Central memory CD8-positive, alpha-beta T cell (primary cell): Measurements from ENCODE around the gene TSR1.

Source experiments
- ATAC-seq: fragments of 150-1000 bp; cut with Tn5 transposase; replicated peaks from 2 replicates; pipeline ENCODE4 v1.10.0; 2022; ENCODE audit warnings: mild to moderate bottlenecking, moderate FRiP score, moderate number of reproducible peaks; ENCODE audit not compliant: poor library complexity, severe bottlenecking; ENCODE audit errors: extremely low read depth
- DNase-seq, 2 donors: peaks; one replicate each; pipeline ENCODE4 v3.0.0; 2021; ENCODE audit warnings: low spot score in 2 of 2
- H3K27ac Mint-ChIP-seq: one replicate; pipeline ENCODE4 v1.8.0; 2022; ENCODE audit warnings: low read depth, mild to moderate bottlenecking, moderate library complexity, mixed read lengths
- H3K27me3 Mint-ChIP-seq: one replicate; pipeline ENCODE4 v1.8.0; 2022; ENCODE audit warnings: mixed read lengths
- H3K36me3 Mint-ChIP-seq: one replicate; pipeline ENCODE4 v1.8.0; 2022; ENCODE audit warnings: mild to moderate bottlenecking, moderate library complexity, mixed read lengths; ENCODE audit not compliant: insufficient read depth
- H3K4me1 Mint-ChIP-seq: one replicate; pipeline ENCODE4 v1.8.0; 2022; ENCODE audit warnings: mixed read lengths
- H3K4me3 Mint-ChIP-seq: one replicate; pipeline ENCODE4 v1.8.0; 2022; ENCODE audit warnings: mild to moderate bottlenecking, moderate library complexity, mixed read lengths
- H3K9me3 Mint-ChIP-seq: one replicate; pipeline ENCODE4 v1.8.0; 2022; ENCODE audit warnings: mixed read lengths

Gene TSR1

DNA sequence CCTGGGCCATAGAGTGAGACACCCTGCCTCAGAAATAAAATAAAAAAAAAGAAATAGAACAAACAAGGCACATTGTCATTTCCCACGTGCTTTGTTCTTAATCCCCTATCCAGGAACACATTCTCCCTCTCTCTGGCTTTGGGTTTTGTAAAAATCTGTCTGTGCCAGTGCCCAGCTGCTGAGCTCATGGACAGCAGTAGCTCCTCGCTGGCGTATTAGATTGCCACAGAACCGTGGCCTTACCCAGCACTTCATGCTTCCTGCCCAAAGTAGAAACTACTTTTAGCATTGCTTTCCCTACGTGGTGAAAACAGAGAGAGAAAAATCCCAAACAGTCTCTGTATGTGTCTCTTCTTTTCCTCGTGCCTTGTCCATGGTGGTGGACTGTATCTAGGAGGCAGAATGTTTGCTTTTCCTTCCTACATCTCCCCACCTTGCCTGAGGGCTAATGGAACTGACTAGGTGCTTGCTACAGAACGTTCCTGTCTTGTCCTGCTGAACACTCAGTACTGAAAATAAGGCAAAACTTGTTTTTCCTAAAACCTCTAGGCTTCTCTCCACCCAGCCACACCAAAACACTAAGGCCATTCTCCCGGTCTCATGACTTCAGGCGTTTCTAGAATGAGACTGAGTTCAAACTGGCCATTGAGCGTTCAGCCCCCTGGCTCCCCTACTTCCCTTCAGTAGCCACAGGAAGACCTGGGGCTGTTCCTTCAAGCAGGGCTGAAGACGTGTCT, 38.5 kb upstream of the TSR1 start:
- no peaks in the 10 kb centered on the region for H3K4me1 Mint-ChIP-seq
- no peak overlapping the region for H3K27ac Mint-ChIP-seq
- ATAC-seq (no peak), DNase-seq (no peak)
- H3K4me3 Mint-ChIP-seq, result no peak overlapping the region
- H3K27me3 Mint-ChIP-seq, result no peaks in the 10 kb centered on the region
- peaks cover 12% of the 10 kb centered on the region for H3K36me3 Mint-ChIP-seq
- H3K9me3 Mint-ChIP-seq, result no peaks in the 10 kb centered on the region

DNA sequence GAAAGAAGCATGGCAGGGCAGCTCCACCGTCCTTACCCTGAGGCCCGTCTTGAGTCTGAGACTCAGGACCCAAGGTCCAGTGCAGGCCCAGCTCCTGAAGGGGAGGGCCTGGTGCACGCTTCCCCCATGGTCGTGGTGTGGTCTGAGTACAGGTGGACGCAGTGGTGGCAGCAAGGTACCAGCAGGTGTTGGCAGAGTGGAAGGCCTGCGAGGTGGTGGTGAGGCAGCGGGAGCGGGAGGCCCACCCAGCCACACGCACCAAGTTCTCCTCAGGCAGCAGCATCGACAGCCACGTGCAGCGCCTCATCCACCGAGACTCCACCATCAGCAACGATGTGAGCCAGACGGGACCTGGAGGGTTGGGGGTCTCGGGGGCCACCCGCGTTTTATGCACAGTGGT, 36.9 kb upstream of the TSR1 start:
- H3K9me3 Mint-ChIP-seq, result no peaks in the 10 kb centered on the region
- H3K27me3 Mint-ChIP-seq, result no peaks in the 10 kb centered on the region
- ATAC-seq, result no peak
- H3K4me1 Mint-ChIP-seq, result no peaks in the 10 kb centered on the region
- no peak overlapping the region for H3K4me3 Mint-ChIP-seq
- DNase-seq, result no peak
- H3K27ac Mint-ChIP-seq, result no peak overlapping the region
- H3K36me3 Mint-ChIP-seq, result peaks cover 10% of the 10 kb centered on the region

DNA sequence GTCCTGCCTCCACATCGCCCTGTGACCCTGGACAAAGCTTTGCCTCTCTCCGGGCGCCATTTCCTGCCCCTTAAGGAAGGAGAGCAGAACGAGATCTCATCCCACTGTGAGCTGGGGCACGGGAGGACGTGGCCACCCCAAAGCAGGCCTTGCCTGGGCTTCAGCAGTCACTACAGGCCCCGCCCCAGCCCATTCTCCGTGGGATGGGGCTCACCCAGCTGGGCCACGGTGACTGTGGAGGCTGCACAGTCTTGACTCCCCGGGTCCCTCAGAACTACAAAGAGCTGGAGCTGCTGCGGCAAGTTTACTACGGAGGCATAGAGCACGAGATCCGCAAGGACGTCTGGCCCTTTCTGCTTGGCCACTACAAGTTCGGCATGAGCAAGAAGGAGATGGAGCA, 36.4 kb upstream of the TSR1 start:
- Mint-ChIP-seq H3K27ac (no peak overlapping the region), H3K9me3 (no peaks in the 10 kb centered on the region), H3K27me3 (no peaks in the 10 kb centered on the region), H3K4me3 (no peak overlapping the region), H3K4me1 (no peaks in the 10 kb centered on the region), H3K36me3 (peaks cover 9% of the 10 kb centered on the region)
- no peak for DNase-seq
- no peak for ATAC-seq

DNA sequence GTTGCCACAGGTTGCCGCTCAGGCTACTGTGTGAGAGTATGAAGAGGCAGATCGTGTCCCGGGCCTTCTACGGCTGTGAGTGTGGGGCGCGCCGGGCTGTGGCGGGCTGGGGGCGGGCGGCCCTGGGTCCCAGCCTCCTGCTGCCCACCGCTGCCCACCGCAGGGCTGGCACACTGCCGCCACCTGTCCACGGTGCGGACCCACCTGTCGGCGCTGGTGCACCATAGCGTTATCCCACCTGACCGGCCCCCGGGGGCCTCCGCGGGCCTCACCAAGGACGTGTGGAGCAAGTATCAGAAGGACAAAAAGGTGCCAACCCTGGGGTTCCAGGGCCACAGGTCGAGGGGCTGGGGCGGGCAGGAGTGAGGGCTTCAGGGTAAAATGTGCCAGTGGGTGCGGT, 35.9 kb upstream of the TSR1 start:
- ATAC-seq (no peak), DNase-seq (no peak)
- no peaks in the 10 kb centered on the region for H3K27me3 Mint-ChIP-seq
- no peak overlapping the region for H3K27ac Mint-ChIP-seq
- no peaks in the 10 kb centered on the region for H3K4me1 Mint-ChIP-seq
- H3K4me3 Mint-ChIP-seq, result no peak overlapping the region
- no peaks in the 10 kb centered on the region for H3K9me3 Mint-ChIP-seq
- H3K36me3 Mint-ChIP-seq, result peaks cover 9% of the 10 kb centered on the region

DNA sequence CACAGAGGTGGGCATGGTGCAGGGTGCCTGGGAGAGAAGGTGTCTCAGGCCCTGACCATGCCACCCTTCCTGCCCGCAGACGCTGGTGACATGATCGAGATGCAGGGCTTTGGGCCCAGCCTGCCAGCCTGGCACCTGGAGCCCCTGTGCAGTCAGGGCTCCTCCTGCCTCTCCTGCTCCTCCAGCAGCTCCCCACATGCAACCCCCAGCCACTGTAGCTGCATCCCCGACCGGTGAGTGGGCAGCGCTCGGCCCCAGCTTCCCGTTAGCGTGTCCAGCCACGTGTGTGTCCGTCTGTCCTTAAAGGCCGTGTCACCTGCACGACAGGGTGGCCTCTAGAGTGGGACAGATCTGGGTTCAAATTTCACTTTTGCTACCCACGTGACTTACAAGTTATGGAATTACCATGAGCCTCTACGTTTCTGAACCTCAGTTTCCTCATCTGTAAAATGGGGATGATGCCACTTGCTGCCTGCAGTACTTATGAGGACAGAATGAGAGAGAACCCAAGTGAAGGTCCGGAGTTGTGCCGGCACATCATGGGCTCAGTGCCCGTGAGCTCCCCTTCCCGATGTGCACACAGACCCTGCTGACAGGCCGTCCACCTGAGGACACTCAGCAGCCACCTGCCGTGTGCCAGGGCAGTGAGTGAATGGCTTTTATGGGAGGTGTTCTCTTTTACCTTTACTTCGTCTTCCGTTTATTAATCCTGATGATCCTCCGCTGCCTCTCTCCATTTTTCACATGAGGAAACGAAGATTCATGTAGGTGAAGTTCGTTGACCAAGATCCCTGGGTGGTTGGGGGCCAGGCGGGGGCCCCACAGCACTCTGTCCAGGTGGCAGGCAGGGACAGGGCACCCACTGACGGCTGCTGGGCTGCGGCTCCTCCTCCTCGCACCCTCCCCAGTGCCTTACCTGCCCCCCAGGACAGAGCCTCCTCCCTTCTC, 35.2 kb upstream of the TSR1 start:
- no peak for DNase-seq
- no peaks in the 10 kb centered on the region for H3K27me3 Mint-ChIP-seq
- no peak overlapping the region for H3K4me3 Mint-ChIP-seq
- H3K4me1 Mint-ChIP-seq, result no peaks in the 10 kb centered on the region
- no peak for ATAC-seq
- H3K9me3 Mint-ChIP-seq, result no peaks in the 10 kb centered on the region
- H3K36me3 Mint-ChIP-seq, result peaks cover 7% of the 10 kb centered on the region
- no peak overlapping the region for H3K27ac Mint-ChIP-seq

DNA sequence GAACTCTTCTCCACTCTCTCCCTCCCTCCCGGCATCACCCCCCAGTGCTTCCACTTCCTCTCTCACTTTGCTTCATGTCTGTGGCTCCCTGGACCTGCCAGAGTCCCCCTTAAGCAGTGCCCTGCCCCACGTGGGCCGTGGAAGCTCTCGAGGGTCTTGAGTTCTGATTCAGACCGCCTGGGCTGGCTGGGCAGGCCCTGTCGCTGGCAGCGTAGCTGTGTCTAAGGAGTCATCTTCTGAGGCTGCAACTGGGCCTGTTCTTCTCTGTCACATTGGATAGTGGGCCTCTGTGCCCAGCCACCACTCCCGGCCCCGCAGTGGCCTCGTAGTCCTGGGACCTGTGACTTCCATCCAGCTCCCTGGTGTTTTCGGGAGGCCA, 33.9 kb upstream of the TSR1 start:
- no peak overlapping the region for H3K4me3 Mint-ChIP-seq
- H3K27me3 Mint-ChIP-seq, result no peaks in the 10 kb centered on the region
- H3K9me3 Mint-ChIP-seq, result no peaks in the 10 kb centered on the region
- H3K27ac Mint-ChIP-seq, result peak overlapping the region; percentile 85
- H3K4me1 Mint-ChIP-seq, result no peaks in the 10 kb centered on the region
- no peak for ATAC-seq
- peaks cover 8% of the 10 kb centered on the region for H3K36me3 Mint-ChIP-seq
- DNase-seq, result no peak

DNA sequence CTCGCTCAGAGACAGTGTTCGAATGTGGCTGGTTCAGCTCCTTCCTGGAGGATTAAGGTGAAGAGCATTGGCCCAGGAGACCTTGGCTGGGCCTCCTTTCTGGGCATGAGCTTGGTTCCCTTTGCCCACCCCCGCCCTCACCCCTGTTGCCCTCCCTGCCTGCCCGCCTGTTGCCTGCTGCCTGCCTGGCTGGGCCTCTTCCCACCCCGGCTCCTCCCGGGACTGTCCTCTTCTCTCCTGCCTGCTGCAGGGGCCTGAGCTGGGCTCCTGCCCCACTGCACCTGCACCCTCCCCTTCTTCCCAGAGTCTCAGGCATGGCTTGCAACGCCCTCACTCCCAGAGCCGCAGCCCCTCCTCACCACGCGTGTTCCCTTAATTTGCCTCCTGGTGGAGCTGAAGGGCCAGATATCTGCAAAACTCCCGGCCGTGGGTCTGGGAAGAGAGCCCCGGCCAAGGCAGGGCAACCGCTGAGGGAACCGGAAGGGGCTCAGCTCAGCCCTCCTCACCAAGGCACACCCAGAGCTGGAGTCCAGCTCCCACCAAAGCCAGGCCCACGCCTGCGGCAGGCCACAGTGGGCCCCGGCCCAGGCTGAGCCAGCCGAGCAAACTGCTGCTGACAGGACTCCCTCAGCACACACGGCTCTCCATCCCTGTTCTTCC, 33.4 kb upstream of the TSR1 start:
- Mint-ChIP-seq H3K4me3 (no peak overlapping the region), H3K36me3 (peaks cover 9% of the 10 kb centered on the region), H3K4me1 (no peaks in the 10 kb centered on the region), H3K9me3 (no peaks in the 10 kb centered on the region), H3K27ac (peak overlapping the region; percentile 85), H3K27me3 (no peaks in the 10 kb centered on the region)
- DNase-seq (no peak), ATAC-seq (no peak)

DNA sequence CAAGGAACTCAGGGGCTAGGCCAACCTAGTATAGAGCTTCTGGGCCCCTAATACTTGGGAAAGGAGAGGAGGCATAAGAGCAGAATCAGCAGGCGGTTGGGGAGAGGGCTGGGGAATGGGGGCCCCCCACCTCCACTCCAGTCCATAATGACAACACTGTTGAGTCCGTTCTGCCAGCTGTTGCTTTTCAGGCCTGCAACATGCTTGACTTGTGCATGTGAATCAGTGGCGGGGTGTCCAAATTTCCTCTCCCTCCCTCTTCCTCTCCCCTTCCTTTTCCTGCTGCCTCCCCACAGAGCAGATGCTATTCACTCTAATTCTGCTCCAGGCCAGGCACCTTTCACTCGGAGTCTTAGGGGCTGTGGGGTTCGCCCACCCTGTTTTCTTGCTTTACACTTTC, 32.8 kb upstream of the TSR1 start:
- no peaks in the 10 kb centered on the region for H3K27me3 Mint-ChIP-seq
- DNase-seq (no peak), ATAC-seq (no peak)
- H3K4me3 Mint-ChIP-seq, result no peak overlapping the region
- no peaks in the 10 kb centered on the region for H3K4me1 Mint-ChIP-seq
- H3K36me3 Mint-ChIP-seq, result peaks cover 8% of the 10 kb centered on the region
- no peak overlapping the region for H3K27ac Mint-ChIP-seq
- no peaks in the 10 kb centered on the region for H3K9me3 Mint-ChIP-seq

DNA sequence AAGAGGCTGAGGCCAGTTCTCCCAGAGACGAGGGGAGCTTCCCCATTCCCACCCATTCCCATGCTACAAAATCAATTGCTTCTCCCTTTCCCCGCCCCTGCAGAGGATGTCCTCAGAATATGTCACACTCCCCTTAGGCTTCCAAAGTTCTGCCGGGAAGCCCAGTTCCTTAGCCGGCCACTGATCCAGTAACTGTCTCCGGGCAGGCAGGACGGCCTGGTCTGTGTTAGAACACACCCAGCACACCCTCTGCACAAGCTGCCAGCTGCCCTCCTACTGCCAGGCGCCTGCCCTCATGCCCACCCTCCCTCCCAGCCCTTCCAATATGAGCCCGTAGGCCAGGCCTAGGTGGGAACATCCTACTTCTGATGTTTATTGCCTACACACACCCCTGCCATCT, 32.1 kb upstream of the TSR1 start:
- ATAC-seq (no peak), DNase-seq (no peak)
- Mint-ChIP-seq H3K27me3 (no peaks in the 10 kb centered on the region), H3K9me3 (no peaks in the 10 kb centered on the region), H3K4me3 (no peak overlapping the region), H3K27ac (no peak overlapping the region), H3K36me3 (peaks cover 9% of the 10 kb centered on the region), H3K4me1 (no peaks in the 10 kb centered on the region)

DNA sequence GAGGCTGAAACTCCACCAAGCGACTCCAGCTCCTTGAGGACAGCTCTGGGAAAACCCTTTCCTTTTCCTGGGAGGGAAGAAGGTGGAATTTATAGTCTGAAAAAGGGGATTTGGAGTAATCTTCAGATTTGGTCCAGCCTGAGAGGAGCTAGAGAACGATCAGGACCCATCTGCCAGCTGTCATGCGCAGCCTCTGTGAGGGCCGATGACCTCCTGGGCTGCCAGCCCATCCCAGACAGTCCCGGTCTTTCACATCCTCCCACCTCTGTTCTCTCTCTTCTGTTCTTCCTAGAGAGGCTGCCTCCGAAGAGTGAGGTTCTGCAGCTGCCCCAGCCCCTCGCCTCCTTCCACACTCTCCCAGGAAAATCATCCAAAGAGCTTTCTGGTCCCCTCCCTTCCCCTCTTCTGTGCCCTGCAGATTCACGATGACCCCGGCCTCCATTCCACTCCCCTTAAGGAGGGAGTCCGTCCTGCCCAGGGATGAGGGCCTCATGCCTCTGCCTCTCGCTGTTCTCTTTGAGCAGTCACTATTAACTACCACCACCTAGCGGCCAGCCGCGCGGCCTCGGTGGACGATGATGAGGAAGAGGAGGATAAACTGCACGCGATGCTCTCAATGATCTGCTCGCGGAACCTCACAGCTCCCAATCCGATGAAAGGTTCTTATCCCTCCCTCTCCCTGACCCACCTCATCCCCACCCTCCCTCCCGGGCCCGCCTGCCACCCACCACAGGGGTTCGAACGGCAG, 30.7 kb upstream of the TSR1 start:
- Mint-ChIP-seq H3K9me3 (no peaks in the 10 kb centered on the region), H3K36me3 (peaks cover 10% of the 10 kb centered on the region), H3K27ac (no peak overlapping the region), H3K27me3 (no peaks in the 10 kb centered on the region), H3K4me3 (no peak overlapping the region), H3K4me1 (no peaks in the 10 kb centered on the region)
- ATAC-seq (no peak), DNase-seq (no peak)

DNA sequence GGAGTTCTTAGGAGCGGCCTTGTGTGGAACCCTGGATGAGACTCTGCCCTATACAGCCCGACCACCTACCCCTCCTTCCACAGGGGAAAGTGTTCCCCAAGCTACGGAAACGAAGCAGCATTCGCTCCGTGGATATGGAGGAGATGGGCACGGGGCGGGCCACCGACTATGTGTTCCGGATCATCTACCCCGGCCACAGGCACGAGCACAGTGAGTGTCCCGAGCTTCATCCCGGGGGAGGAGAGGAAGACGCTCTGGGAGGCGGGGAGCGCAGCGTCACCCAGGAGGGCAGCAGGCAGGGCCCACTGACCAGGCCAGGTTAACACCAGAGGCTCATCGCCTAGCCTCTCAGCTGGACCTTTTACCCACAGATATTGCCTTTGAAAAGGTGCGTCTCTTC, 28.9 kb upstream of the TSR1 start:
- Mint-ChIP-seq H3K4me1 (peaks cover 7% of the 10 kb centered on the region), H3K9me3 (no peaks in the 10 kb centered on the region), H3K36me3 (peaks cover 15% of the 10 kb centered on the region), H3K27me3 (no peaks in the 10 kb centered on the region), H3K27ac (no peak overlapping the region), H3K4me3 (no peak overlapping the region)
- DNase-seq, result no peak
- no peak for ATAC-seq

DNA sequence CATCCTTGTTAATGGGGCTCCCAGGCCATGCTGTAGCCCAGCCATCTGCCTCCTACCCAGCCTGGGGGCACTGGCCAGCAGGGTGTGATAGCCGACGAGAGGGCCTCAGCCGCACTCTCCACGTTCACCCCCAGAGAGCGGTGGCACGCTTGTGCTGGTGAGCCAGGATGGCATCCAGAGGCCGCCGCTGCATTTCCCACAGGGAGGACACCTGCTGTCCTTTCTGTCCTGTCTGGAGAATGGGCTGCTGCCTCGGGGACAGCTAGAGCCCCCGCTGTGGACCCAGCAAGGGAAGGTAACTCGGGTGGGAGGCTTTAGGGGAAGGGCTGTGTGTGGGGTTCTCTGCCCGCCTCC, 28.5 kb upstream of the TSR1 start:
- no peaks in the 10 kb centered on the region for H3K9me3 Mint-ChIP-seq
- DNase-seq, result no peak
- ATAC-seq, result no peak
- H3K27ac Mint-ChIP-seq, result no peak overlapping the region
- H3K27me3 Mint-ChIP-seq, result no peaks in the 10 kb centered on the region
- peaks cover 15% of the 10 kb centered on the region for H3K36me3 Mint-ChIP-seq
- H3K4me1 Mint-ChIP-seq, result peaks cover 7% of the 10 kb centered on the region
- H3K4me3 Mint-ChIP-seq, result no peak overlapping the region
